Stimulated activated CD4-positive, alpha-beta T cell treated with anti-CD3 and anti-CD28 coated beads, Interleukin-12 subunit alpha, Interleukin-12 subunit beta, amount 100 ng/mL, for 4 hours (primary cell): ENCODE results near the gene ODC1.
"Not testable (repeated sequence)": the region's sequence is repeated elsewhere in the genome, so short reads cannot be mapped to it uniquely, and the experiment has no call there.

Experiments
- DNase-seq: peaks from one replicate; pipeline ENCODE4 v3.0.0-alpha.2; 2020

ODC1 gene

GRCh38 chr2:10452312-10452711 is 4.2 kb upstream of the ODC1 start:
- DNase-seq: no peak

GRCh38 chr2:10451819-10452218 is 3.7 kb upstream of the ODC1 start:
- no peak for DNase-seq

DNA sequence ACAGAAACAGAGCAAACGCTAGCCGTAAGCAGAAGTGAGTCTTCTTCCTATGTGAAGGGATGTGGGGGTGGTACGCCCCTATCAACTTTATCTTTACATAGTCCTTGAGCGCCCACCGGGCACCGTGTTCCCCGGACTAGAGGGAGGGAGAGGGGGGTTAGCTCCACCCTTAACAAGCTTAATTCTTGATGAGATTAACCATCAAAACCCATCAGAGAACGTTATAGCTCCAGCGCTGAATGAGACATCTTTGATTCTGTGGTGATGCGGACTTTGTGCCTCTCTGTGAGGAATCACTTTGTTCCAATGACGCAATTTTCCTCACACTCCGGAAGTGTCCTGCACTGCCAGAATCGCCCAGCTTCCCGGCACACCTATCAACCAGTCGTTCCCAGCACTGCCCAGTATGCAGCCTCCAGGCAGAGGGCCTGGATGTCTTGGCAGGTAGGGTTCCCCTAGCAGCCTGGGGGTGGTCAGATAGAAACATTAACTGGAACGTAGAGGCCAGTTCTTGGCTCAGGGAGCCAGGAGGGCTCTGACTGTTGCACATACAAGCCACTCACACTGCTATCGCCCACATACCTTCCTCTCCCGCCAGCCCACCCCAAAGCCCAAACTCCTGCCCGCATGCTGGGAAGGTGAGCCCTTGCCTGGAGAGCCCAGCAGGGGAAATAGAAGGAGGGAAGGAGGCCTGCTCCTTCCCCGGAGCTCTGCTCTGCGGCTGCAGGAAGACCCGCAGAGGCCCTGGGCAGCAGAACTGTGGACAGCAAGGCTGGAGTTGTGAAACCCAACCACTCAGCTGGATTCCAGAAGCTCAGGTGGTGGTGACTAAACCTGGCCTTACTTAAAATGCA is 1.9 kb upstream of the ODC1 start:
- DNase-seq: no peak

DNA sequence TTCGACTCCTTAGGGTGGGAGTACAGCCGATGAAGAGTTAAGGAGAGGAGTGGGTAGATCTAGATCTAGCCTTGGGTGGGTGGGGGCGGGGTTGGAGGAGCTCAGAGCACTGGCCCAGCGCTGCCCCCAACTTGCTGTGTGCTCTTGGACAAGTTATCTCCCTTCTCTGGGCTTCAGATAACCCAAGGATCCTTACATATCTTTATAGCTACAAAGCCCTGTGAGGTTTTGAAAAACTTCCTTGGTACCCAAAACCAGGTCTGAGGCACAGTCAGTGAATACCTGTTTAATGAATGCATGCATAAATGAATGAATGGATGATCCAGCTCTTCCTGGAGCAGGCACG is 1.3 kb upstream of the ODC1 start:
- DNase-seq: no peak

DNA sequence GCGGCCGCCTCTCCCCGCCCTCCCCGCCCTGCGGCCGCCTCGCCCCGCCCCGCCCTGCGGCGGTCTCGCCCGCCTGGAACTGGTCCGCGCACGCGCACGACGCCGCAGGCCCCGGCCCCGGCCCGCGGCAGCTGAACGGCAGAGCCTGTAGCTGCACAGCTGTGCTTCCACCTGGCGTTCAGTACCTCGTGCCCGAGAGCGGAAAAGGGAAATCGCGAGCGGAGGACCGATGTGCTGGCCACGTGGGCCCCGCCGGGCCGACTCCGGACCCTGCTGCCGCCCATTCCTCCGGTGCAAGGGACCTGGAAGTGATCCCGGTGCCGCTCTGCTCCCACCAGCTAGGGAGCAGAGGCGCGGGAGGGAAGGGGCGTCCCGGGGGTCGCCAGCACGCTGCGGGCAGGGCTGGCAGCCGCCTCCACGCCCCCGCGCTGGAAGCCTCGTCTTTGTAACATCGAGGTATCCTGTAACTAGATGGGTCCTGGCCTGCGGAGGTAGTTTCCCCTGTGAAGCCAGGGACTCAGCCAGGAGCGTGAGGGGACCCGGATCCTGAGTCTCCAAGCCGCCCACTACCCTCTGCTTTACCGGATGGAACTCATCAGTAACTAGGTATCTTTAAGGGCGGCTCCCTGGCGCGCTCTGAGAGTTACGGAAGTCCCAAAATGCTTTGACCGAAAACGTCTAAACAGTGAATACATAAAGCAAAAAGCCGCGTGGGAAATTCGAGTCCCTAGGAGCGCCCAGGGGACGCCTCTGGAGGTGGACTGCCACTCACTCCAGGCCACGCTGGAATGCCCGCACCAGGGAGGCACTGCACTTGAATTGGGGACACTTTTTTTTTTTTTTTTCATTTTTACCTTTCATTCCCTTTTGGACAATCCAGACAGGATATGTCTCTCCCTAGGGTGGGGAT is 704 bp upstream of the ODC1 start:
- peak; percentile 93 for DNase-seq

DNA sequence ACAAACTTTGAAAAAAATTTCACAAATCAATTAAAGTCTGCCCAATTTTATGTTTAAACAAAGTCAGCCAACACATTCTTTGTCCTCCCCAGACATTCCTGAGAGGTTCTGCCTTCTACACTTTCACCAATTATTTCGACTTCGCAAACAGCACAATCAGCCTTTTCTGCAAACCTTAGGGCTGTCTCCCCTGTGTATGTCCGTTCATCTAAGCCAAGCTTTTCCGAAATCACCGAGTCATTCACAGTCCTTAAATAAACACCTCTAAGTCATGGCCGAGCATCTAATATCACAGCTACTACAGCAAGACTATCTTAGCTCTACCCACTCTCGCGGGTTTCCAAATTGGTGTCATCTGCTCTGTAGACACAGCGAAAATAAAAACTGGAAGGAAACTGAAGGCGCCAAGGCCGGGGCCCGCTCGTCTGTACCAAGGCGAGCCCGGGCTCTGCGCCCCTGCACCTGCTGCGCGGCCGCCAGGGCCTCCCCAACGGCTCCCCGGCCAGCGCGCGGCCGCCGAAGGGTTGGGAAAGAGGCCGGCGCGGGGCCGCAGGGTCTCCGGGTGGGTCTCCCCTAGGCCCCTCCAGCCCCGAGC is 730 bp downstream of the ODC1 start:
- DNase-seq: no peak

- no peak for DNase-seq
Observed at GRCh38 chr2:10446631-10447030, 1.5 kb downstream of the ODC1 start.

DNA sequence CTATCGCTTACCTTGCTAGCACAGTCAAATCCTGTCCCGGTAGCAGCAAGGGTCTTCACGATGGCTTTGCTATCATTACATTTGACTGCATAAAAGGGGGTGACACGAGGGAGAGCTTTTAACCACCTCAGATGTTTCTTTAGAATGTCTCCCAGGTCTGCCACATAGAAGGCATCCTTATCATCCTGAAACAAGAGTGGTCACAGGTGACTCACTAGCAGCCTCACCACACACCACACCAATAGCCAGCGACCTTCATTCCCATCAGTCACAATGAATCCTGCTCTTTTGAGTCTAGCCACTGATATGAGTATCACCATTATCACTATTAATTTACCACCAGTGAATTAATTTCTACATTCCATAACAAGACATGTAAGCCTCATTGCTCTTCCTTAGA is 3.7 kb downstream of the ODC1 start:
- DNase-seq: no peak

- DNase-seq: not testable (repeated sequence)
Observed at GRCh38 chr2:10442469-10443126, 5.5 kb downstream of the ODC1 start.

DNA sequence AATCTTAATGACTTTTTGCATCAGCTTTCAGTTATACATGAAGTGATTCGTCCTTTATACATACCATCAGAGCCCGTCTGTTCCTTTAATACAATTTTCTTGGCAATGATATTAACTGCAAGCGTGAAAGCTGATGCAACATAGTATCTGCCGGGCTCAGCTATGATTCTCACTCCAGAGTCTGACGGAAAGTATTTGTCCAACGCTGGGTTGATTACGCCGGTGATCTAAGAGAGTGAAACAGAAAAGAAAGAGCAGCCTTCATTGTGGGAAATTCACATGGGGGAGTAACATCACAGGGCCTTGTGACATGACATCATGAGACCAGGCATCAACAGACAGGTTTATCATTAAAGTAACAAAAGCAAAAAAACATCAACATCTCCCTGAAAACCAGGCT is 6.2 kb downstream of the ODC1 start:
- DNase-seq: no peak

GRCh38 chr2:10440736-10441135 is 7.4 kb downstream of the ODC1 start:
- DNase-seq: no peak

DNA sequence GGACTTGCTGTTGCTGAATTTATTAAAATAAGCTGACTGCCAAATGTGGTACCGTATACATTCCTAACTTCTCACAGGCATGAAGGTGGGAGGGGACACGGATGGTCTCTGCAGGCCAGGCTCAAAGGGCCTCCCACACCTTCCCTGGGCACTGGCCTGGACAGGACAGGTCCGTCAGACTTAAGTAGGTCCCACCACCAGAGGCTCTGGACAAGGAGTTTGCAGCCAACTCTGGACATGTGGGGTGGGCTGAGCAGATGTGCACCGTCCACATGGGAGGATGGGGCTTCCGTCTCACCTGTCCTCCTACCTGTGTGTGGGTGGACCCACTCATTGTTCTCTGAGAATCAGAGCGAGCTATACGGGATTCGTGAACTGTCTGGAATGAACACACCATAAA is 8.2 kb downstream of the ODC1 start:
- no peak for DNase-seq

DNA sequence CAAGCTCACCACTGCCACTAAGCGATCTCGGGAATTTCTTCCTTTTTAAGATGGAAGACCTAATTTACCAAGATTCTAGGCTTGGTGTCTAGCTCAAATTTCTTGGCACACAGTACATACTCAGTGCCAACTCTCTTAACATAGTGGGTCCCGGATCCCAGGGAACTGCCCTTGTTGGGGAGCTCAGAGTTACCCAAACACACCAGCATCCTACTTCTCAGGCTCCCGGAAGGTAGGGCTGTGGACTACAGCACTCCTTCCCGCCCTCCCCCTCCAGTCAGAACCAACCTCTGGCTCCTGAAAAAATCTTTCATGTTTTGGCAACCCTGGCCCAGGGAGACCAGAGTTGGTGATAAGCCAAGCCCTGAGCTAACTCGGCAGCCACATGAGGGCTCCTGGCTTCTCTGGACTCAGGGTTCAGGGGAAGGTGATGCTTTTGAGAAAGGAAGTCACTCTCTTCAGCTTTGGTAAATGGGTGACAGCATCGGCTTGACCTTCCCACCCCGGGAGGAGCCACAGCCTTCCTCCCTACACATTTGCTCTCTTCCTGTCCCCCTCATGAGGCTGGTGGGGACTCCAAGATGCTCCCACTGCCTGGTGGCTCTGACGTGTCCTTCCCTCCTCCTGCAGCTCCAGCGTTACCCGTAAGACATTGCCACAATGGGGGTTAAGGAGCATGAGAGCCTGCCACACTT is 8.8 kb downstream of the ODC1 start:
- DNase-seq: no peak

- DNase-seq: no peak
Observed at GRCh38 chr2:10438688-10439087, 9.4 kb downstream of the ODC1 start.

DNA sequence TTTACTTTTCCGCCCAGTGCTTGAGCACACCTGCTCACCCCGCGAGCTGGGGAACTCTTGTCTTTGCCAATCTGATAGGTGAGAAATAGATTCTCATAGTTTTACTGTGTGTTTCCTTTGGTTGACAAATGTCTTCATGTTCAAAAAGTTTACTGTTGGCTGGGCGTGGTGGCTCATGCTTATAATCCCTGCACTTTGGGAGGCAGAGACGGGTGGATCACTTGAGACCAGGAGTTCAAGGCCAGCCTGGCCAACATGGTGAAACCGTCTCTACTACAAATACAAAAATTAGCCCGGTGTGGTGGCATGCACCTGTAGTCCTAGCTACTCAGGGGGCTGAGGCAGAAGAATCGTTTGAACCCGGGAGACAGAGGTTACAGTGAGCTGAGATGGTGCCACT is 10.3 kb downstream of the ODC1 start:
- no peak for DNase-seq

- DNase-seq: no peak
Observed at GRCh38 chr2:10436583-10437110, 11.5 kb downstream of the ODC1 start.

DNA sequence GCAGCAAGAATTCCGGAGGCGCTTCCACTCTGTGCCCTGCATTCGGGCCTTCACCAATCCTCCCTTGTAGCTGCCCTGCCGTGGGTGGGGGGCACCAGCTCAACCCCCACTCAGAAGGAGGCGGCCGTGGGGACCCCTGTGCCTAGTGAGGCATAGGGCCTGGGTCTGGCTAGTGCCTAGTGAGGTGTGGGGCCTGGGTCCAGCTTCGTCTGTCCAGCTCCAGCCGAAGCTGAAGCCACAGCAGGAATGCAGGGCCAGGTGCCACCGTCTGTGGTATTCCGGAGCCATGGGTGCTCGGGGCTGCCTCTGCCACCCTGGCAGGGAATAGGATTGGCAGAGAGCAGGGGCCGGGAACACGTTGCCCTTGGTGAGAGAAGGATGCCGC is 12.3 kb downstream of the ODC1 start:
- no peak for DNase-seq

GRCh38 chr2:10434886-10435819 is 13.0 kb downstream of the ODC1 start:
- DNase-seq: peak; percentile 73

DNA sequence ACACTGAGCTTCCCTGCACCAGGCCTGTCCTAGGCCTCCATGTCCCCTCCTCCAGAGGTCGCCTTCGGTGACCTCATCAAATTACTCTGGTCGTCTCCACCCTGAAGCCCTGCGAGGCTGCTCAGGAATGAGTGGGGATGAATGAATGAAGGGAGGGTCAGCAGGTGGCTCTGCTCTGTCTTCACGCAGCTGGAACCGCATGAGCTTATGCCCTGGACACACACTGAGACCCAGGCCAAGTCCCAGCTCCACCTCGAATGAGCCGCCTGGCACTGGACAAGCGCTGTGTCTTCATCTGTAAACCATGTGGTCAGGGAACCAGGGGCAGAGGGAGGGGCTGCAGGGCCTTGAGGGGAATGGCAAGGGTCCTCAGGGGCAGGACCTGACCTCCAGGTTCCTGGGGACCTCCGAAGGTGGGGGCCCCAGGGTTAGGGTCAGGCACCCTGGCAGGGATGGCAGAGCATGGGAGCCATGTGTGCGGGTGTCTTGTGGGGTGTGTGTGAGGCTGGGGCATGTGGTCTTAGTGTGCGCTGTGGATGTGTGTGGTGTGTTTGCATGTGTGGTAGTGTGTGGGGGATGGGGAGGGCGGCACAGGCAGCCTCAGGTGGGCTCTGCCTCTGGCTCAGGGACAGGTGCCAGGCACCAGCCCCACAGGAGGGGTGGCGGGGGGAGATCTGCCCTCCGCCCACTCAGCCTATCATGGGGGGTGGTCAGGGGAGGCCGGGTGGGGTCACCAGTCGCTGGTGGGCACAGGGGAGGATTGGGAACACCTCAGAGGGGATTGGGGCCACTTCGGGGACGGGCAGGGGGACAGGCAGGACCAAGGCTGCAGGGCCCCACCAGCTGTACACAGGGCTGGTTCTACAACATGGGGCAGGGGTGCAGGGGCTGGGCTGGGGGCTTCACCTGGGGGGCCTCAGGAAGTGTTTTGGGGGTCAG is 13.9 kb downstream of the ODC1 start:
- no peak for DNase-seq
